ENCODE data around the gene AUTS2. TPM values are rescaled to one million over a fixed set of nuclear protein-coding genes. Genes with fewer than 3 reads are reported as not detected.

AUTS2 gene
- total and polyA plus RNA-seq, 5 donors, result 7.0 to 15.4 (median 10.6) TPM

DNA sequence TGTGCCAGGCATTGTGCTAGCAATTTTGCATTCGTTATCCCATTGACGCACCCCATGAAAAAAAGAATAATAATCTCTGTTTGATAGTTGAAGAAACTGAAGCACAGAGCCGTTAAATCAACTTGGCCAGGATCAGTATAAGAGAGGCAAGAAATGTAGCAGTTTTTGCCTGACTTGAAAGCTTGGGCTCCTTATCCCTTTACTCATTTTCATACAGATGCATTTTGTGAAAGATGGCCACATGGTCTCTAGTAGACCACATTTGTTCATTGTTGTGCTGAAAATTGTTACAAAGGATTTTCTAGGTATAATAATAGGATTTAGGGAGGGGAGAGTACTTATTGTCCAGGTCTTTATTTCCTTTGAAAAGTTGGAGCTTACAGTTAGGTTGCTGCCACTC is 14.7 kb downstream of the AUTS2 start:
- Histone ChIP-seq H3K9me3 (ENCODE audit: control insufficient read depth, low read length) (no peaks in the 10 kb centered on the region), H3K27ac (ENCODE audit: low read length) (no peak overlapping the region), H3K4me1 (ENCODE audit: control insufficient read depth, insufficient read depth, low read length) (peaks cover 1% of the 10 kb centered on the region), H3K4me3 (ENCODE audit: low read length) (no peak overlapping the region), H3K27me3 (ENCODE audit: control insufficient read depth, insufficient read depth) (no peaks in the 10 kb centered on the region)
- DNase-seq (no peak), ATAC-seq (no peak)
- WGBS, result 79% methylated on average over 3 of the region's 3 CpGs
- intact Hi-C loops (cut with DNase I), result no loop called here

DNA sequence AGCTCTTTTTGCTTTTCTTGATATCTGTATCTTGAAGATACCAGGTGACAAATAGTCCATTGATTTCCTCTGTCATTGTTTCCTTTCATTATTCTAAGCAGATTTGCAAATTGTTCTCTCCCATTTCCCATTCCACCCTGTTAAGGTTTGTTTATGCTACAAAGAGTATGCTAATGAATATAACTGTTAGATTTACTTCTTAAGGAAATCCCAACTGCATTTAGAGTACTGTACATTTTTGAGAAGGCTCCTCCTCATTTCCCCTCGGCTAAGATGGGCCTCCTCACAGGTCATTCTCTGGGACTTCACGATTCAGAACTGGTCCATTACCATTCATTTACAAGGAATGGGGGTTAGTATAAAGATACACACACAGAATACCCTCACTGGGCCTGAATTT is 15.6 kb downstream of the AUTS2 start:
- no peaks in the 10 kb centered on the region for H3K9me3 ChIP-seq (ENCODE audit: control insufficient read depth, low read length)
- intact Hi-C loops (cut with DNase I), result no loop called here
- H3K4me1 ChIP-seq (ENCODE audit: control insufficient read depth, insufficient read depth, low read length), result peaks cover 1% of the 10 kb centered on the region
- DNase-seq, result no peak
- no peaks in the 10 kb centered on the region for H3K27me3 ChIP-seq (ENCODE audit: control insufficient read depth, insufficient read depth)
- 71% methylated on average over 2 of the region's 2 CpGs for WGBS
- ATAC-seq, result no peak
- H3K27ac ChIP-seq (ENCODE audit: low read length), result no peak overlapping the region
- no peak overlapping the region for H3K4me3 ChIP-seq (ENCODE audit: low read length)

DNA sequence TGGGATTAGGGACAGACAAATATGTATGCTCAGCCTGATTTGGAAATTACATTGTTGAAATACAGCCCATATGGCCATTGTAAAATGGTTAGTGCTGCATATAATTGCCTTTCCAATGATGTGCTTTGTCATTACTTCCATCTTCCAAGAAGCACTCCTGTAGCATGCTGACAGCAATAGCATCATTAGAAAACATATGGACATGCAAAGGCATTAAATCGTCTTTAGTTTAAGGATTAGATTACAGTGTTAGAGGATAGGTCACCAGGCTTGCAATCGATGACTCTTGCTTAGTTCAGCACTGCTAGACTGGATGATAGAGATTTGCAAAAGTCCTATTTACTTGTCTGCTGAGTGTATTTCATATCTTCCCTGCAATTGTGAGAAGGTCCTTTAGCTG is 17.4 kb downstream of the AUTS2 start:
- no peaks in the 10 kb centered on the region for H3K27me3 ChIP-seq (ENCODE audit: control insufficient read depth, insufficient read depth)
- peaks cover 1% of the 10 kb centered on the region for H3K4me1 ChIP-seq (ENCODE audit: control insufficient read depth, insufficient read depth, low read length)
- H3K4me3 ChIP-seq (ENCODE audit: low read length), result no peak overlapping the region
- ATAC-seq (no peak), DNase-seq (no peak)
- WGBS, result 91% methylated on average over 2 of the region's 2 CpGs
- H3K27ac ChIP-seq (ENCODE audit: low read length), result no peak overlapping the region
- no peaks in the 10 kb centered on the region for H3K9me3 ChIP-seq (ENCODE audit: control insufficient read depth, low read length)
- intact Hi-C loops (cut with DNase I), result no loop called here

DNA sequence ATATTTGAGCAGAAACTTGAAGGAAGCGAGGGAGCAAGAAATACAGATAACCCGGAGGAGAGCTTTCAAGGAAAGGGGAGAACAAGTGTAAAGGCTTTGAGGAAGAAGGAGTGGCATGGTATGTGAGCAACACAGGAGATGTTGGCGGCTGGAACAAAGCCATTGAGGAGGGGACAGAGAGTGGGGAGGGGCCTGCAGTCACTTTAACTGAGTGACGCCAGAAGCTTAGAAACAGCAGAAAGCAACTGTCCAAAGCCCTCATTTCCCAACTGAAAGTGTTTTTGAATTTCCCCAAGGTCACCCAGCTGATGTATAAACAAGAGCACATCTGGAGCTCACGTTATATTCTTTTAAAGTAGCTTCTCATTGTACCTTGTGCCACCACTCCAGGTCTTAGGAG is 19.1 kb downstream of the AUTS2 start:
- WGBS, result 79% methylated on average over 5 of the region's 5 CpGs
- Histone ChIP-seq H3K9me3 (ENCODE audit: control insufficient read depth, low read length) (no peaks in the 10 kb centered on the region), H3K4me3 (ENCODE audit: low read length) (no peak overlapping the region), H3K4me1 (ENCODE audit: control insufficient read depth, insufficient read depth, low read length) (no peaks in the 10 kb centered on the region), H3K27ac (ENCODE audit: low read length) (no peak overlapping the region), H3K27me3 (ENCODE audit: control insufficient read depth, insufficient read depth) (no peaks in the 10 kb centered on the region)
- intact Hi-C loops (cut with DNase I), result no loop called here
- ATAC-seq, result no peak
- DNase-seq, result no peak

DNA sequence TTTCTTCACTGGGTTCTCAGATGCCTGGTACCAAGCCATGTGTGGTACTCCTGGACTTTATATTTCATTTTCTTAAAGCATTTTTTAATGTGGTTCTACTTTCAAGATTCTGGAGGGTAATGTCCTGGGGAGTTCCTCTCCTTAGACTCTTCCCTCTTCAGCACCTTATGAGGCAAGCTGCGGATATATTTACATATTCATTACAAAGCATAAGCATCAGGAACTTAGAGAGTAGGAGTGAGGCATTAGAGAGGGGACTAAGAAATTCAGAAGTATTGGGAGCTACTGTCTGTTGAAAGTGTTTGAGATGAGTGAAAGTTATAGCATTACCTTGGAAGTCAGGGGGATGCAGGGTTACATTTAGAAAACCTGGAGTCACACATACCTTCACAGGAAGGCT is 20.8 kb downstream of the AUTS2 start:
- ATAC-seq, result no peak
- intact Hi-C loops (cut with DNase I), result no loop called here
- no peak overlapping the region for H3K4me3 ChIP-seq (ENCODE audit: low read length)
- no peaks in the 10 kb centered on the region for H3K27me3 ChIP-seq (ENCODE audit: control insufficient read depth, insufficient read depth)
- H3K27ac ChIP-seq (ENCODE audit: low read length), result no peak overlapping the region
- H3K4me1 ChIP-seq (ENCODE audit: control insufficient read depth, insufficient read depth, low read length), result peaks cover 4% of the 10 kb centered on the region
- DNase-seq, result no peak
- 100% methylated on average over 1 of the region's 1 CpG for WGBS
- H3K9me3 ChIP-seq (ENCODE audit: control insufficient read depth, low read length), result no peaks in the 10 kb centered on the region

DNA sequence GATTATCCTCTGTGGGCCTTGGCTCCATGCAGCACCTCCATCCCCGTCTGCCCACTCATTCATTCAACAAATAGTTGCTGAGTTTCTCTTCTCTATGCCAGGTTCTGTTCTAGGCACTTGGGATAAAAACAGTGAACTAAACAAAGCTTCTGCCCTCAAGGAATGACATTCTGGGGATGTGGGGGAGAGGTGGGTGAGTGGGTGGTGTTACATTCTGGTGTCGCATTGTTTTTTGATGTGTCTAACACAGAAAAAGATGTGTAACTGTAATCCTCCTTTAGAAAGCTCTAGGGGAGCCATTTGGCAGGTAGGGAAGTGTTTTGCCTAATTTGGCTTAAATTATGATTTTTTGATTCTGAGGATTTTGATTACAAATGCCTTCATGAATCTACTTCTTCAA is 21.4 kb downstream of the AUTS2 start:
- no peaks in the 10 kb centered on the region for H3K27me3 ChIP-seq (ENCODE audit: control insufficient read depth, insufficient read depth)
- peaks cover 4% of the 10 kb centered on the region for H3K4me1 ChIP-seq (ENCODE audit: control insufficient read depth, insufficient read depth, low read length)
- intact Hi-C loops (cut with DNase I), result no loop called here
- ATAC-seq (no peak), DNase-seq (no peak)
- no peaks in the 10 kb centered on the region for H3K9me3 ChIP-seq (ENCODE audit: control insufficient read depth, low read length)
- WGBS, result 88% methylated on average over 2 of the region's 2 CpGs
- H3K27ac ChIP-seq (ENCODE audit: low read length), result no peak overlapping the region
- H3K4me3 ChIP-seq (ENCODE audit: low read length), result no peak overlapping the region

DNA sequence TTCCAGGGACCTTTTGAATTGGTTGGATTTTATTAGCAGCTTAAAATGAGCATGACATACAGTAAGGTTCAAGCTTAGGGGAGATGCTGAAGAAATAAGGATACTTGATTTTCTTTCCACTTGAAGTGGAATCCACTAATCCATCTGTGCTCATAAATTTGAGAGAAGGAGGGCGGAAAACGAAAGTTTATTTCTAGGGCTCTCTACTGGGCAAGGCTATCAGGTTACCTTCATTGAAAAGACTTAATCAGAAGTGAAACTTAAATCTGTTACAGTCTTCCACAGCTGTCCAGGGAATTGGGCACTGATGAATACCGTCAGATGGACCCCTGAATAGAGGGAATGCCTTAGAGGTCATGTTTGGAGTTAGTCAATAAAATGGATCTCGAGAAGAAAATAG is 21.8 kb downstream of the AUTS2 start:
- no peak for ATAC-seq
- H3K4me1 ChIP-seq (ENCODE audit: control insufficient read depth, insufficient read depth, low read length), result peaks cover 4% of the 10 kb centered on the region

DNA sequence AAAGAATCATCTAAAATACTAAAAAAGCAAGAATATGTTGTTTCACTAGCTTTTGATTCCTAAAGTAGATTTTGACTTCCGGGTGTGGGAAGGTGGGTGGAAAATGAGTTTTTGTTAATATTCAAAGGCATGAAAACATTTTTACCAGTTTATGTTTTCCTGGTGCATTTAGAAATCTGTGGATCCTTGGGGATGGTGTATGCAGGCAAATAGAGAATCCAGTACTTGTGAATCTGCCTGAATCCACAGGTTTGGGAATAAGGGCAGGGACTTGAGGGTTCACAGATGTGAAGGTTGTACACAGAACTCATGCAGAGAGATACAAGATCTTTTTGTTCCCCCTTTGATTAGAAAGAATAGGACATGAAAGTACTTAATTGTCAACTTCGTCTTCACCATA is 22.4 kb downstream of the AUTS2 start:
- H3K27ac ChIP-seq (ENCODE audit: low read length), result no peak overlapping the region
- ATAC-seq (no peak), DNase-seq (no peak)
- H3K4me3 ChIP-seq (ENCODE audit: low read length), result no peak overlapping the region
- H3K4me1 ChIP-seq (ENCODE audit: control insufficient read depth, insufficient read depth, low read length), result peaks cover 4% of the 10 kb centered on the region
- intact Hi-C loops (cut with DNase I), result no loop called here
- H3K27me3 ChIP-seq (ENCODE audit: control insufficient read depth, insufficient read depth), result no peaks in the 10 kb centered on the region
- WGBS, result 94% methylated on average over 2 of the region's 2 CpGs
- H3K9me3 ChIP-seq (ENCODE audit: control insufficient read depth, low read length), result no peaks in the 10 kb centered on the region

More for the DNA sequence above, 21.8 kb downstream of the AUTS2 start:
- no peaks in the 10 kb centered on the region for H3K9me3 ChIP-seq (ENCODE audit: control insufficient read depth, low read length)
- no peak overlapping the region for H3K4me3 ChIP-seq (ENCODE audit: low read length)
- DNase-seq, result no peak
- H3K27ac ChIP-seq (ENCODE audit: low read length), result no peak overlapping the region
- H3K27me3 ChIP-seq (ENCODE audit: control insufficient read depth, insufficient read depth), result no peaks in the 10 kb centered on the region
- 61% methylated on average over 4 of the region's 4 CpGs for WGBS
- intact Hi-C loops (cut with DNase I), result no loop called here

DNA sequence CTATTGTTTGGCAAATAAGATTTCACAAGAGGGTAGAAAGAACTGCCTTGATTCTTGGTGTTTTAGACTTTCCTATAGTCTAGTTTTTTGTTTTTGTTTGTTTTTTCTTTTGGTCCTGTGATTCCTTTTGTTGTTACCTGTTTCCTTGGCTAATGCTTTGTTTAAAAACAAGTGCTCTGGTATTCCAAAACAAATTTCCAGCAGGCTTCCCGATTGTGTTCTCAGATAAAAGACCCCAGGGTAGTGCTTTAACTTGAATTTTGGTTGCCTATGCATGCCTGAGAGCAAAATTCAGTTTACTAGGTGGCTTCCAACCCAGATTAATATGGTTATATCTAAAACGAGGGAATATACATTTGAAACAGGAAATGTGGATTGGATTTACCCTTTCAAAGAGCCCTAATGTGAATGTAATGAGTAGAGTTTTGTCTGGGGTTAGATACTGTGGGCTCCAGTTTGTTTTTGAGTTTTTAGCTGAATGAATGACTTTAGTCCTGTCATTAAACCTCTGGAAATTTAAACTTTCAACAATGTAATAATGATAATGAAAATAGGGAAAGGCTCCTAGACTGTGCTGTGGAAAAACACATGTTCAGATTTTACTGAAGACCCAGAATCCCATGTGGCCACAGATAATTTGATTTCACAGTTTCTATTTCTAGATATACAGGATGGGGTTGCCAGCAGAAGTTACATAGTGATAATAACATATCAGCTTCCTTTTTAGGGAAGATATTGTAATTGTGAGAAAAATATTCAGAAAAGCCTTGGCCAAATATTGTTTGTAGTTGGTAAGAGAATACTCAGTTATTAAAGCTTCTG is 23.9 kb downstream of the AUTS2 start:
- peaks cover 5% of the 10 kb centered on the region for H3K4me1 ChIP-seq (ENCODE audit: control insufficient read depth, insufficient read depth, low read length)
- WGBS, result 65% methylated on average over 2 of the region's 2 CpGs
- DNase-seq (no peak), ATAC-seq (no peak)
- H3K27me3 ChIP-seq (ENCODE audit: control insufficient read depth, insufficient read depth), result no peaks in the 10 kb centered on the region
- H3K4me3 ChIP-seq (ENCODE audit: low read length), result no peak overlapping the region
- H3K27ac ChIP-seq (ENCODE audit: low read length), result no peak overlapping the region
- no peaks in the 10 kb centered on the region for H3K9me3 ChIP-seq (ENCODE audit: control insufficient read depth, low read length)
- intact Hi-C loops (cut with DNase I), result no loop called here

DNA sequence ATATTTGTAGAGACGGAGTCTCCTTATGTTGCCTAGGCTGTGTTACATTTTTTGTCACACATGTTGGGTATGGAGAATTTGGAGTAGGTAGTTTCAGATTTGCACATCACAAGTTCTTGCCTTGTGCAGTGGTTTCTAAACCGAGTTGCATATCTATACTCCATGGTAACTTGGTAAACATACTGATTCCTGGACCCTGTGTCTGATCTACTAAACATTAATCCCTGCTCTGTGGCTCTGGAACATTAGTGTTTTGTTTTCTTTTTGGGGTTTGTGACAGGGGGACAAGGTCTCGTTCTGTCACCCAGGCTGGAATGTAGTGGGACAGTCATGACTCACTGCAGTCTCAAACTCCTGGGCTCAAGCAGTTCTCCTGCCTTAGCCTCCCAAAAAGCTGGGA is 24.7 kb downstream of the AUTS2 start:
- no peak overlapping the region for H3K4me3 ChIP-seq (ENCODE audit: low read length)
- H3K9me3 ChIP-seq (ENCODE audit: control insufficient read depth, low read length), result no peaks in the 10 kb centered on the region
- H3K27me3 ChIP-seq (ENCODE audit: control insufficient read depth, insufficient read depth), result no peaks in the 10 kb centered on the region
- DNase-seq, result no peak
- intact Hi-C loops (cut with DNase I), result no loop called here
- WGBS, result 60% methylated on average over 3 of the region's 3 CpGs
- H3K4me1 ChIP-seq (ENCODE audit: control insufficient read depth, insufficient read depth, low read length), result peaks cover 5% of the 10 kb centered on the region
- no peak overlapping the region for H3K27ac ChIP-seq (ENCODE audit: low read length)
- no peak for ATAC-seq

DNA sequence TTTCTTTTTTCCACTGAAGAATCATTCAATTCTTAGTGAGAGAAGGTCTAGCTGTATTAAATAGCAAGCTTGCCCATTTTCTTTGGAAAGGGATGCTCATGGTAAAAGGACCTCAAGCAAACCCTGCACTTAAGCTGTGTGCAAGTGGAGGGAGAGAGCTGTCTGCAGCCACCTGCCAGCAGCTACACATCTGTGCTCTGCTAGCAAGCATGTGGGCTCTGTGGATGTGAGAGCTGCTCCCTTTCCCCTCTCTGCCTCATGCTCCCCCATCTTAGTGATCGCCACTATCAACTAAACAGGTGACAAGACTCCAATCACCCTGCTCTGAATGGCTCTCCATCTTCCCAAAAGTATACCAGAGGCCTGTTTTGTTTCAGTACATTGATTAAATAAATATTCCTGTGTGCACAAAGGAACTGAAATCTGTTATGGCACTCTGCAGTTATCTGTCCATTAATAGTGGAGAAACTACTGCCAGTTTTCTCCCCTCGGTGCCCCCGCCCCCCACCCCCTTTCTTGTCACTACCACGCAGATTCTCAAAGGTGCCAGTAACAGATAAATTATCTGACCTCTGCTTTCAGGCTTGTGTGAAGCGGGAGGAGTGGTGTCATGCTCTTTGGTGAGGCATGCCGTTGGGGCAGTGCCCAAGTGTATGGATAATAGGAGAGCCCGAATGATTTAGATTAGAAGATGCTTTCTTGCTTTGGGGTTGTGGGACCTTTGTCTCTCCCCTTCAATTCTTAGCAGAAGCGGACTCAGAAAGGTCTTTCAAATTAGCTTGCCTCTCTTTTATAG is 26.4 kb downstream of the AUTS2 start:
- 65% methylated on average over 8 of the region's 8 CpGs for WGBS
- H3K9me3 ChIP-seq (ENCODE audit: control insufficient read depth, low read length), result no peaks in the 10 kb centered on the region
- H3K4me1 ChIP-seq (ENCODE audit: control insufficient read depth, insufficient read depth, low read length), result peaks cover 5% of the 10 kb centered on the region
- DNase-seq (no peak), ATAC-seq (peak; percentile 36 to 57)
- intact Hi-C loops (cut with DNase I), result no loop called here
- H3K4me3 ChIP-seq (ENCODE audit: low read length), result no peak overlapping the region
- no peak overlapping the region for H3K27ac ChIP-seq (ENCODE audit: low read length)
- no peaks in the 10 kb centered on the region for H3K27me3 ChIP-seq (ENCODE audit: control insufficient read depth, insufficient read depth)

Measured in right cardiac atrium (tissue), 5 donors.